DMS53 (cell line): ENCODE data around the gene SDR42E2.
"Not testable (repeated sequence)": the region's sequence is repeated elsewhere in the genome, so short reads cannot be mapped to it uniquely, and the experiment has no call there.

Source experiments
- DNase-seq: peaks from one replicate; lab custom pipeline; 2025; lab: John Stamatoyannopoulos, UW

SDR42E2 gene

DNA sequence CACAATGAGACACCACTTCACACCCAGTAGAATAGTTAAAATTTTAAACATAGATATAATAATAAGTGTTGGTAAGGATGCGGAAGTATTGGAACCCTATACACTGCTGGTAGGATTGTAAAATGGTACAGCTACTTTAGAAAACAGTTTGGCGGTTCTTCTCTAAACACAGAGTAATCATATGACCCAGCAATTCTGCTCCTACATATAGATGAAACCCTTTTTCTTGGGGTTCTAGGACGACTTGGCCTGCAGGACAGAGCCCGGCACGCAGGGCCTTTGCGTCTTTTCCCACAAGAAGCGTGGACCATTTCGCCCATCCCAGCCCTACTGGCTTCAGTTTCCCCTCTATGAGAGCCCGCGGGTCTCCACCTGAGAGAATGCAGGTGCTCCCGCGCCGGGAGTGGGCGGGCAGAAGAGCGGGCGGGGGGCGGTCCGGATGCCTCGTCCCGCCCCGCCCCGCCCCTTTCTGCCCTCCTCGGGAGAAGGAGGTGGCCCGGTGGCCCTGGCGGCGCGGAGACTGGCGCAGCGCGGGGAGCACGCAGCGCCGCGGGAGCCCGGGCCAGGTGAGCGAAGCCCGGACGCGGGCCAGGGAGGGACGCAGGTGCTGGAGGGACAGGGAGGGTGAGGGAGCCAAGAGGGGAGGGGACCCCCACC lies at the start of gene SDR42E2:
TSS of gene SDR42E2 (plus strand) at position 508 of the 657 bp plus-strand sequence. CDS start 3,077 bp downstream, outside the sequence.
- peak; percentile 75 for DNase-seq

GRCh38 chr16:22116095-22116700 lies 46.1 kb upstream of the SDR42E2 start:
- DNase-seq, result no peak

- no peak for DNase-seq
Observed at GRCh38 chr16:22117609-22118008, 44.7 kb upstream of the SDR42E2 start.

DNA sequence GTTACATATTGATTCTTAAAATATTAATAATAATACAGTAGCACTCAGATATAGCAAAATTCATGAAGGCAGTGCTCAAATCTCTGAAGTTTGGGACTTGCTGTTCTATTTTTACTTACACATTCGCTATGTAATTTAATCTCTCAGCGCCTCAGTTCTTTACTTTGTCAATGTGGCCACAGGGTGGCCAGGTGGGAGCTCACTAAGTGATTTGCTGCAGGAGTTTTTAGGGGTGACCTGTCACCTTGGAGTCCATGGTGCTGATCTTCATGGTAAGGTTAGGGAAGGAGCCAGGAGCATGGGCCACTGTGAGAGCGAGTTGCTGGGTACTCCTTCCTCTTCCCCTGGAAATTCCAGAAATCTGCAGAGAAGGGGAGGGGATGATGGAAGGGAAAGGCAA lies 41.9 kb upstream of the SDR42E2 start:
- no peak for DNase-seq

- no peak for DNase-seq
Observed at GRCh38 chr16:22122239-22122638, 40.1 kb upstream of the SDR42E2 start.

DNA sequence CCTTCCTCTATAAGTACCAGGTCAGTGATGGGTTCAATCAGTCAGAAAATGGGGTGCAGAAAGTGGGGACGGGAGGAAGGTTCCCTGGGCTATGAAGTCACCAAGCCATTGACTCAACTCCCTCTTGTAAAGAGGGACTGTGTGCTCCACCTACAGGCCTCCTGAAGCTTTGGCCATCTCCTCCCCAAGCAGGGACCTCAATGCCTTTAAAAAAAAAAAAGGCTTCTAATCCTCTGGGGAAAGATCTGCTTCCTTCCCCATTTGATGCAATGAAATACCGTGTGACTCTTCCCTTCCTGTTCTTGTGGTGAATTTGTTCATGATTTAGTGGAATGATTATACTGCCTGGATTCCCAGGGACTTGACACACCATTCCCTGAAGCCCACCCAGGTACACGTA lies 39.2 kb upstream of the SDR42E2 start:
- DNase-seq, result peak; percentile 23

GRCh38 chr16:22123759-22124490 lies 38.4 kb upstream of the SDR42E2 start:
- peak; percentile 9 for DNase-seq

- no peak for DNase-seq
Observed at GRCh38 chr16:22124583-22125284, 37.6 kb upstream of the SDR42E2 start.

GRCh38 chr16:22126037-22126558 lies 36.2 kb upstream of the SDR42E2 start:
- DNase-seq, result no peak

DNA sequence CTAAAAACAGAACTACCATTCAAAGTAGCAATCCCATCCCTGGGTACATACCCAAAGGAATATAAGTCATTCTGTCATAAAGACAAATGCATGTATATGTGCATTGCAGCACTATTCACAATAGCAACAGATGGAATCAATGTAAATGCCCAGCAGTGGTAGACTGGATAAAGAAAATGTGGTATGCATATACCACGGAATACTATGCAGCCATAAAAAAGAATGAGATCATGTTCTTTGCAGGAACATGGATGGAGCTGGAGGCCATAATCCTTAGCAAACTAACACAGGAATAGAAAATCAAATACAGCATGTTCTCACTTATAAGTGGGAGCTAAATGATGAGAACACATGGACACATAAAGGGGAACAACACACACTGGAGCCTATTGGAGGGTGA lies 33.8 kb upstream of the SDR42E2 start:
- DNase-seq, result not testable (repeated sequence)

DNA sequence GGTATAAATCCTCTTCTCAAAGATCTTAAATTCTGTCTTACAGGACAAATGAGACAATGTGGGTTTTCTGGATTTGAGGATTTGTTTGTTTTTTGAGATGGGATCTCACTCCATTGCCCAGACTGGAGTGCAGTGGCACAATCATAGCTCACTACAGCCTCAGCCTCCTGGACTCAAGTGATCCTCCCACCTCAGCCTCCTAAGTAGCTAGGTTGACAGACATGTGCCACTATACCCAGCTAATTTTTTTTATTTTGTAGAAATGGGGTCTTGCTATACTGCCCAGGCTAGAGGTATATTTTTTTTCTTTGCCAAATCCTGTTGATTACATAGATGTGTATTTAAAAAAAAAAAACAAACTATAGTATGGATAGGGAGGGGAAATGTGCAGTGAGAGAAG lies 31.8 kb upstream of the SDR42E2 start:
- no peak for DNase-seq

DNA sequence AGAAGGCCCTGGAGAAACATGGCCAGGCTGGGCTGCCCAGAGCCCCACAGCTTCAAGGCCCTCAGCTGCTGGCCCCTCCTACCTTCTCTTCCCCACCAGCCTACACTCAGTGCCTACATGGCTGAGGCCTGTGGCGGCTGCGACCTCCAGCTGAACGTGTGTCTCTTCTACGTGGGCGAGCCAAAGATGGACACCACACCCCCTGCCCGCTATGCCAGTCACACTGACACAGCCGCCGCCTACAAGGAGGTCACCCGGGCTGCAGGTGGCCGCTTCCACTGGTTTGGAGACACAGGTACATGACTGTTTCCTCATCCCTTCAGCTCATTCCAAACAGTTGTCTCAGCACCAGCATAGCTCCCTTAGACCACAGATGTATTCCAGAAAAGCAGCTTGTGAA lies 29.5 kb upstream of the SDR42E2 start:
- no peak for DNase-seq

GRCh38 chr16:22138482-22138881 lies 23.8 kb upstream of the SDR42E2 start:
- no peak for DNase-seq

GRCh38 chr16:22139008-22139407 lies 23.3 kb upstream of the SDR42E2 start:
- peak; percentile 6 for DNase-seq

GRCh38 chr16:22139732-22140131 lies 22.6 kb upstream of the SDR42E2 start:
- no peak for DNase-seq

DNA sequence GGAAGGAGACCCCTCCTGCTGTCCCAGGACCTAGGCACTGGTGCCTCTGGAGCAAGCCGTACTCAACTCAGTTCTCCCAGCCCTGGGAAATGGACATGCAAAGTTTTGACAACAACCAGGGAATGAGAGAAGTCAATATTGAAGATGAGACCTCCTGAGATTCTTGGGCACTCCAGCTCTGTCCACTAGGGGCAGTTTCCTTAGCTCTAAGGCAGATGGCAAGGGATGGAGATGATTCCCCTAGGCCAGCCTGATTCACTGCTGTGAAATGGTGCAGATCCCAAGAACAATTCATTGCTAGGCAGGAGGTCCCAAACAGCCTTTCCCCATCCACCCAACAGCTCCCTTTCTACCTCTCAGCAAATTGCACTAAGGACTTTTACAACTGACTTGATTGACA lies 20.5 kb upstream of the SDR42E2 start:
- peak; percentile 39 for DNase-seq

GRCh38 chr16:22144520-22144919 lies 17.8 kb upstream of the SDR42E2 start:
- DNase-seq, result no peak

GRCh38 chr16:22147853-22148252 lies 14.5 kb upstream of the SDR42E2 start:
- no peak for DNase-seq

- no peak for DNase-seq
Observed at GRCh38 chr16:22151246-22151998, 10.9 kb upstream of the SDR42E2 start.

DNA sequence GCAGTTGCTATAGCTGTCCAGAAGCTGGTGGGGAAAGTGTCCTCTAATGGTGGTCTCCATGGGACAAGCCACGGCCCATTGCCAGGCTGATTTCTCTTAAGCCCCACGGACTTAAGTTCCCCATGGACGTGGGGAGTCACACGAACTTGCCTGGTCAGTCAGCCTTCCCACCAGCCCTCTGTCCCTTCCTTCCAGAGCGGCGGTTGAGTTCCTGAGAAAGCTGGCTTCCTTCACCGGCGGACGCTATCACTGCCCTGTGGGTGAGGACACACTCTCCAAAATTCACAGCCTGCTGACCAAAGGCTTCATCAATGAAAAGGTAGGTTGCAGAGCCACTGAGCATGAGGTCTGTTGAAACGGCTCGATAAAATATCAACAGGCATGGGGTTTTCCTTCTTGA lies 10.0 kb upstream of the SDR42E2 start:
- no peak for DNase-seq

DNA sequence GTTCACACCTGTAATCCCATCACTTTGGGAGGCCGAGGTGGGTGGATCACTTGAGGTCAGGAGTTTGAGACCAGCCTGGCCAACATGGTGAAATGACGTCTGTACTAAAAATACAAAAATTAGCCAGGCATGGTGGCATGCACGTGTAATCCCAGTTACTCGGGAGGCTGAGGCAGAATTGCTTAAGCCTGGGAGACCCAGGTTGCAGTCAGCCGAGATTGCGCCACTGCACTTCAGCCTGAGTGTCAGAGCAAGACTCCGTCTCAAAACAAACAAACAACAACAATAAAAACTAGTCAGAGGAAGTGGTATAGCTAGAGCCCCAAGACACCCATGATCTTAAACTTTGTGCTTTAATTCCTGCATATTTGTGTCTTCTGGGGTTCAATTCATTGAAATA lies 9.2 kb upstream of the SDR42E2 start:
- not testable (repeated sequence) for DNase-seq

- DNase-seq, result no peak
Observed at GRCh38 chr16:22161401-22161800, 905 bp upstream of the SDR42E2 start.
